GM12892 (cell line): ENCODE measurements around the gene B4GALT2.

Experiments
- DNase-seq: peaks from one replicate; pipeline ENCODE4 v3.0.0; 2011; ENCODE audit not compliant: insufficient read length
- FAIRE-seq: peaks from 2 replicates; lab custom pipeline; 2011; peaks lifted over from hg19 to GRCh38; lab: Jason Lieb, UNC
- POLR2A ChIP-seq: IDR thresholded peaks from 2 replicates; pipeline ENCODE4 v1.6.1; 2011; ENCODE audit warnings: low read depth, low read length, control low read depth
- POLR2AphosphoS5 ChIP-seq: IDR thresholded peaks from 2 replicates; pipeline ENCODE4 v1.6.1; 2011; ENCODE audit warnings: low read depth, low read length, control low read depth
- TAF1 ChIP-seq: IDR thresholded peaks from 2 replicates; pipeline ENCODE4 v1.6.1; 2011; ENCODE audit warnings: low read depth, mild to moderate bottlenecking, control low read depth, low read length, borderline replicate concordance

B4GALT2 gene

GRCh38 chr1:43973981-43974442 lies 5.0 kb upstream of the B4GALT2 start:
- no peak for DNase-seq
- TF ChIP-seq TAF1 (no peak), POLR2AphosphoS5 (no peak)
- no peak for FAIRE-seq

- FAIRE-seq (peak; percentile 99), DNase-seq (peak; percentile 98)
- peak; percentile 82 for TF ChIP-seq POLR2AphosphoS5
- peak; percentile 69 for TF ChIP-seq POLR2A
- TF ChIP-seq TAF1 = 0 out of 2 replicates have a peak, but pooled peaks have one; percentile 12
These were observed 4.4 kb upstream of the B4GALT2 start, which contains the start of gene ATP6V0B for GRCh38 chr1:43974443-43975248. ATP6V0B (plus strand) TSS chr1:43974960; CDS start chr1:43975041, 81 bp downstream.

- DNase-seq (no peak), FAIRE-seq (peak; percentile 67)
- no peak for TF ChIP-seq POLR2AphosphoS5
- TF ChIP-seq POLR2A = no peak
- no peak for TF ChIP-seq TAF1
These were observed 3.6 kb upstream of the B4GALT2 start for GRCh38 chr1:43975249-43975961.

- DNase-seq (no peak), FAIRE-seq (no peak)
- TF ChIP-seq POLR2AphosphoS5 = no peak
- TF ChIP-seq TAF1 = no peak
- no peak for TF ChIP-seq POLR2A
These were observed 3.0 kb upstream of the B4GALT2 start for GRCh38 chr1:43976045-43976444.

- FAIRE-seq = no peak
- DNase-seq = no peak
- TF ChIP-seq TAF1 (no peak), POLR2AphosphoS5 (no peak), POLR2A (no peak)
These were observed 2.1 kb upstream of the B4GALT2 start for GRCh38 chr1:43976890-43977289.

GRCh38 chr1:43977376-43978263 lies 1.4 kb upstream of the B4GALT2 start:
- TF ChIP-seq POLR2A = no peak
- no peak for TF ChIP-seq POLR2AphosphoS5
- TF ChIP-seq TAF1 = no peak
- DNase-seq (no peak), FAIRE-seq (no peak)

GRCh38 chr1:43978264-43978550 lies 803 bp upstream of the B4GALT2 start:
- DNase-seq (no peak), FAIRE-seq (no peak)
- TF ChIP-seq POLR2AphosphoS5 (no peak), POLR2A (no peak), TAF1 (no peak)

- FAIRE-seq (no peak), DNase-seq (no peak)
- no peak for TF ChIP-seq POLR2AphosphoS5
- no peak for TF ChIP-seq POLR2A
- TF ChIP-seq TAF1 = no peak
These were observed 184 bp downstream of the B4GALT2 start for GRCh38 chr1:43979261-43979527.

- TF ChIP-seq POLR2A = 0 out of 2 replicates have a peak, but pooled peaks have one; percentile 44
- TF ChIP-seq POLR2AphosphoS5 = no peak
- FAIRE-seq = peak; percentile 80
- peak; percentile 71 for DNase-seq
These were observed 681 bp downstream of the B4GALT2 start for GRCh38 chr1:43979528-43980254.

GRCh38 chr1:43980255-43981134 lies 1.5 kb downstream of the B4GALT2 start:
- FAIRE-seq (no peak), DNase-seq (no peak)
- no peak for TF ChIP-seq TAF1
- TF ChIP-seq POLR2AphosphoS5 = no peak
- TF ChIP-seq POLR2A = no peak
